Jurkat, Clone E6-1 (cell line): ENCODE data around the gene TMEM31.
"Not testable (repeated sequence)": the region's sequence is repeated elsewhere in the genome, so short reads cannot be mapped to it uniquely, and the experiment has no call there.

Experiments used
- DNase-seq: peaks from one replicate; pipeline ENCODE4 v3.0.0-alpha.2; 2011; ENCODE audit warnings: low read depth, low spot score
- H3K4me3 ChIP-seq: 2 replicates; pipeline ENCODE4 v1.5.1; 2011; ENCODE audit warnings: mild to moderate bottlenecking, low read length, control low read depth, moderate library complexity

The TMEM31 gene

DNA sequence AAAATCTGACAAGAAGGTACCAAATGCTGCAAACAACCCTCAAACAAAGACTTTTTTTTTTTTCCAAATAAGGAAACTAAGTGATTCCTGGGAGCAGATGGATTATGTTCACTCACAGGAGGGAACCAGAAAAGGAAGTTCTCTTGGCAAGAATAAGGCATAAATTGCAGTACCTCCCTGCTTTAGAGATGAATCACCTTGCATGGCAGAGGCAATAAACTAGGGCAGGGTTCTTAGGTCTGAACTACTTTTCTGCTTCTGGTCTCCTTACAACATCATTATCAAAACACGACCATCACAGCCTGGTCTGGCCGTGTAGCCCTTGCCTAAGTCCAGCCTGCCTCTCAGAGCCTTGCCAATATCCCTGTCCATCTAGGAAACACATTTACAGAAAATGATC lies 6.3 kb downstream of the TMEM31 start:
- DNase-seq = no peak

DNA sequence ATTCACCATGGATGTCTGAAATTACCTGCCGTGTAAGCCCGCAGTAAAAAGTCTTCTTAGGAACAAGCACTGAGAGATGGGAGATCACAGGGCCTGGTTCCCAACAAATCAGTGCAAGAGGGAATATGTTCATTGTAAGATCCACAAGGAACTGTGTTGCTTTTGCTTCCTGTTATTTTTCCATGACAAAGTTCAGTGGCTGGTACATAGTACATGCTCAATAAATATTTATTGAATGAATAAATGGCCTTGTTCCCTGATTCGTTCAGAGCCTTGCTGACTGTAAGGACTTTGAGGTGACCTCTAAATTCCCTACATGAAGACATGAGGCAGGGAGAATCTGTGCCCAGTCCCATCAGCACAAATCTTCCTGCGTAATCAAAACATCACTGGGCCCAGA lies 7.4 kb downstream of the TMEM31 start:
- no peak for DNase-seq
- H3K4me3 ChIP-seq = no peak overlapping the region

More for the DNA sequence above, 6.3 kb downstream of the TMEM31 start:
- H3K4me3 ChIP-seq = no peak overlapping the region

- no peak overlapping the region for H3K4me3 ChIP-seq
- DNase-seq = no peak
Observed at GRCh38 chrX:103722505-103722904, 11.8 kb downstream of the TMEM31 start.

DNA sequence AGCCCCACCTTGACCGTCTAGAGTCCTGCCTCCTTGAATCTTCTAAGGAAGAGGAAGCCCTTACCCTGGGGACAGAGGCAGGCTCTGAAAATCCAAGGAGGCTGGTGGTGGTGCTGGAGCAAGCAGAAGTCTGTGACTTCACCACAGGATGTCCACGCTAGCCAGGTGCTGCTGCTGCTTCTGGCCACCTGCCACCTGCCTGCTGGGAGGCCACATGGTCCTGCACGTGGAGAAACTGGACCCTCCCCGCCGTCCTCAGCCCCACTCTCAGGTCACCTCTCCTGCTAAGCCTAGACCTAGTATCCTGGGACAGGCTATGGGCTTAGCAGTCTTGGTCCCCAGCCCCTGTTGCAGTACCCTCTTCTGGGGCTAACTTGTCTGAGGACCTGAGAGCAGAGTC lies 15.8 kb downstream of the TMEM31 start:
- H3K4me3 ChIP-seq = no peak overlapping the region
- no peak for DNase-seq

DNA sequence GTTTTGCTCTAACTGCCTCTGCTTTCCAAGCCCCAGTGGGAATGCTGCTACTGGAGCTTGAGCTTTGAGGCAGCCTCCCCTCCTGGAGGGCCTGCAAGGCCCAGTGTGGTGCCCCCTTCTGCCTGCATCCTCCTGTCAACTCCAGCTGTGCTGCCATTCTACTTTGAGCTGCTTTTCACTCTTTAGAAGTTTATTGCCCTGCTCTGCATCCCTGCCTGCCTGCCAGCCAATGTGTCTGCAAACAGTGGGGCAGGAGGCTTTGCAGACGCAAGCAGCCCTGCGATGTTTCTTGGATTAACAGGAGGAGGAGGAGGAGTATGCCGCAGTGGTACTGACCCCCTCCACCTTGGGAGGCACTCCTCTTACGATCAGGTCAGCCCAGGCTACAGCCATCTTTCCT lies 16.4 kb downstream of the TMEM31 start:
- H3K4me3 ChIP-seq = no peak overlapping the region
- DNase-seq = no peak

GRCh38 chrX:103729015-103729414 lies 18.3 kb downstream of the TMEM31 start:
- DNase-seq = no peak
- H3K4me3 ChIP-seq = no peak overlapping the region

DNA sequence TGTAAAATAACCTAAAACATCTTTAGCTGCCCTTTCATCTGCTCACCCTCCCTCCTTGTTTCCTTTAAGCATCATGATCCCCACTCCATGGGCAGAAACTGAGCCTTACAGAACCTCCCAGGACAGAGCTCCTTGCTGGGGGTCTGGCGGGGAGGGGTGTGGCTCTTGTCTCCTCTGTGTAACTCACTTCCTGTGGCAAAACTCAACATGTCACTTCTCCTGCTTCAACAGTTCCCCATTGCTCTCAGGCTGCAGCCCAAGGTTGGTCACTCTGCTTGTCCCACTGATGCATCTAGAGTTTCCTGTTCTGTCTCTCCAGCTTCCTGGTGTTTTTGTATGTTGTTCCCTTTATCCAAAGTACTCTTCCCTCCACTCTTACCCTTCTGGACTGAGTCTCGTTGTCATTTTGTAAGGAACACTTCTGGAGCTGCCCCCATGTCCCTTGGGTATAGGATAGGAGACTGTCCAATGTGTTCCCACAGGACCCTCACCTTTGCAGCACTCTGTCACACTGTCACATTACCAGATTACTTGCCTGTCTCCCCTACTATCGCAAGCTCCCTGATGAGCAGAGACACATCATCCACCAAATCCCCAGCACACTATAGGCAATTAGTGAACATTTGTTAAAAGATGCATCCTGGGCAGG lies 19.6 kb downstream of the TMEM31 start:
- no peak overlapping the region for H3K4me3 ChIP-seq
- DNase-seq = no peak

DNA sequence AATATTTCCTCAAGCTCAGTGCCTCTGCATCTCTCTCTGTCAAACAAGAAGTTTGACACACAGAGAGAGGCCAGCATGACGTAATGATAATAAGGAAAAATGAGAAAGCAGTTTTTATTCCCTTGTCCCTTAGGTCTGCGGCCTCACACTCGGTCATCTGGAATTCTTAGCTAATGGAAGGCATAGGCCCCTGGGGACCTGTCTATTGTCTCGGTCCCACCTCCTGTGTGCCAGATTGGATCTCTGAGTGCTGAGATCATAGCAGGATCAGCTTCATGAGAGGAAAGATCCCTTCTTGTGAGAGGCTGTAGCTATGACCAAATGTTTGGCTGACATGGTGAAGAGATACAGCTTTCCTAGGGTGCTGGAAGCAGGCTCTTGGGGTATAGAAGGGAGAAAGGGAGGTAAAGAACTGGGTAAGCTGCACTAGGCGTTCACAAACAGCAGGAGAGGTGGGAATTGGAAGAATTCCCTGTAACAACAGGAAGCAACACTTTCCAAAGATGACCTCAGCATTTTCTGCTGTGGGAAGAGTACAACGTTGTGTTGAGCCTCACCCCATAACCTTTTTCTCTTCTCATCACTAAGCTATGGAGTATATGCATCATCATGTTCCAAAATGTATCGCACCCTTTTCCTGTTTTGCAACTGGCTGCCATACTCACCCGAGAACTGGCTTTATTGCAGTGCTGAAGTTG lies 20.2 kb downstream of the TMEM31 start:
- no peak overlapping the region for H3K4me3 ChIP-seq
- no peak for DNase-seq

GRCh38 chrX:103733017-103733416 lies 22.3 kb downstream of the TMEM31 start:
- no peak for DNase-seq

DNA sequence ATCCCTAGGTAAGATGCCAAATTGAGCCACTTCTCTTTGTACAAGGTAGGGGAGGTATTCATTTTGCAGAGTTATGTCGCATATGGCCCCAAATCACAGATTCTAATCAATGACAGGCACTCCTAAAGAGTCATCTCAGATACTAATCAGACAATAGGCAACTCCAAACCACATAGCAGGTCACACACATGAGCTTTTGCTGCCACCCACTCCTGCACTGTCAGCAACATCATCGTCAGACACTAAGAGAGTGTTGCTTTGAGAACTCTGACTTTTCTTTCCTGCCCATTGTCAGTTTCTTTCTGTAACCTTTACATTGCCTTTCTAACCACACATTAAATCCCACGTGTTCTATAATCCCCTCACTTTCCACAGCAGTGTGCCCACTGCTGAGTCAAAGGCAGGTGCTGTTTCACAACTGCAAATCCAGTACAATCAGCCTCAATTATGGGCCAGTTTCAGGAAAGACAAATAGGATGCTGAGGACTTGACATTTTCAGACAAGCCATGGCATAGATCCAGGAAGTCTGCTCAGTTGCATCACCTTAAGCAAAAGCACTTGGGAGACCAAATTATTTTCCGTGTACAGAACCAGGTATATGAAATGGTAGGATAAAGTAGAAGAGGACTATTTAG lies 23.5 kb downstream of the TMEM31 start:
- DNase-seq = no peak
- H3K4me3 ChIP-seq = no peak overlapping the region

More at GRCh38 chrX:103733017-103733416, 22.3 kb downstream of the TMEM31 start:
- H3K4me3 ChIP-seq = no peak overlapping the region

- no peak overlapping the region for H3K4me3 ChIP-seq
- no peak for DNase-seq
Observed at GRCh38 chrX:103737696-103738095, 27.0 kb downstream of the TMEM31 start.

GRCh38 chrX:103739421-103739820 lies 28.7 kb downstream of the TMEM31 start:
- H3K4me3 ChIP-seq = no peak overlapping the region
- no peak for DNase-seq

DNA sequence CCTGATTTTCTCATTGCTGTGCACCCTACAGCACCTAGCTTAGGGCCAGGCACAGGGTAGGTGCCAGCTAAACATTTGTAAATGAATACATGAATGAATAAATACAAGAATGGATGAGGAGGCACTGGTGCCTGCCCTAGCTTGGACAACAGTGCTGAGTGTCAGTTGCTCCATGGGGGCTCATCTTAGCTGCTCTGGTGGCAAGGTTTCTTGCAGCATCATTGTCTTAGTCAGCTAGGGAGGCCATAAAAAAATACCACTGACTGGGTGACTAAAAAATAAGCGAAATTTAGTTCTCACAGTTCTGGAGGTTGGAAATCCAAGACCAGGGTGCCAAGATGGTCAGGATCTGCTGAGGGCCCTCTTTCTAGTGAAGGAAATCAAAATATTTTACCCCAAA lies 31.2 kb downstream of the TMEM31 start:
- no peak overlapping the region for H3K4me3 ChIP-seq
- no peak for DNase-seq

DNA sequence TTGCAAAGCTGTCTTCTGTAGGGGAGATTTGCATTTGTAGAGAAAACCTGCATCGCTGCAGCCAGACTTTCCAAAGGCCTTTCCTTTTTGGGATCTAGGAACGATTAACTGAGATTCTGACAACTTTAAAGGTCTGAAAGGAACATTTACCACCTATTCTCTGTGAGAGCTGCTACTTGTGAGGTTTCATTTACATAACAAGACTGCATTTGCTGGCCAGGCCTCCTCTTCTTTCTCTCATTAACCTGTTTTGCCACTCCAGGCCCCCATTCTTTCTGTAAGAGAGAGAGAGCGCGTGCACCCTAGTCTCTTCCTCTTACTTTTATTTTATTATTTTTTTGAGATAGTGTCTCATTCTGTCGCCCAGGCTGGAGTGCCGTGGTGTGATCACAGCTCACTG lies 31.6 kb downstream of the TMEM31 start:
- no peak overlapping the region for H3K4me3 ChIP-seq
- no peak for DNase-seq

DNA sequence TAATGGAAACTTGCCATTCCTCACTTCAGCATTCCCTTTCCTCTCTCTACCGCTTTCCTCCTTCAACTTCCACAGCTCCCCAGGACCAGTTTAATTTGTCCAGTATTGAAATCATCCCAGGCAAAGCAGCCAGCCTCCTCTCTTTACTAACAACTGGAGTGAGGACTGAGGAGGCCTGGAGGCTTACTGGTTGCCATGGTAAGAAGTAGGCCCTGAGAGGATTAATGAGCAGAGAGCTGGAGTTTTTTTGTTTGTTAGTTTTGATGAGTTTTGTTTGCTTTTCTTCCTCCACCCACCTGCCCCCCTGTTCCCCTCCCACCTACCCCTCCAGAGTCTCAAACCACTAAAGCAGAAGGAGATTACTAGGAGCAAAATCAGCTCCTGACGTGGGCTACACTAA lies 36.5 kb downstream of the TMEM31 start:
- H3K4me3 ChIP-seq = no peak overlapping the region
- DNase-seq = no peak

DNA sequence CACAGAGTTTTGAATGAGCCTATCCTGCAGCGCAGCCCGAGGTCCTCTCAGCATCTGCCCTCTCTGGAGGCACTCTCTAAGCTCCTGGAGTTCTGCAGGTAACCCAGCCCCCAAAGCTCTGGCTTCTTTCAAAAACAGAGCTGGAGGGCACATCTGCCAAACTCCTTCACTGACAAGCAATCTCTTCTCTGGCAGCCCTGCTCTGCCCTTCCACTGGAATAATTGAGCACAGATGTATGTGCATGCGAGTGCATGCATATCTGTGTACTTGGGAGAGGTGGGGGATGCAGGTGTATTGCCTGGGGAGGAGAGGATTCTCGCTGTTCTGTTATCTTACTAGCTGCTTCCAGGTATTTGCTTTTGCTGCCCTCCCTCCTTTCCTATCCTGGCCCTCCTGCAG lies 43.7 kb downstream of the TMEM31 start:
- no peak overlapping the region for H3K4me3 ChIP-seq
- no peak for DNase-seq

GRCh38 chrX:103756736-103757135 lies 46.0 kb downstream of the TMEM31 start:
- H3K4me3 ChIP-seq = no peak overlapping the region
- peak; percentile 58 for DNase-seq

DNA sequence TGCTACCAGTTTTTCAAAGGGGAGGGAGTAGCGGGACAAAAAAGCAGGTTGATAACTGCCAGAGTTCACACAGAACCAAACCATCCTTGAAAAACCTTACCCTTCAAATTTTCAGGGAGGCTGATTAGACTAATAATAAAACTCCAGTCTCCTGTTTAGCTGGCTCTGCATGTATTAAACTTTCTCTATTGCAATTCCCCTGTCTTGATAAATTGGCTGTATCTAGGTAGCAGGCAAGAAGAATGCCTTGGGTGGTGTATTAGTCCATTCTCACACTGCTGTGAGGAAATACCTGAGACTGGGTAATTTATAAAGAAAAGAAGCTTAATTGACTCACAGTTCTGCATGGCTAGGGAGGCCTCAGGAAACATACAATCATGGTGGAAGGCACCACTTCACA lies 47.8 kb downstream of the TMEM31 start:
- no peak overlapping the region for H3K4me3 ChIP-seq
- DNase-seq = no peak

- DNase-seq, H3K4me3 ChIP-seq: not testable (repeated sequence)
Observed at GRCh38 chrX:103763541-103763940, 52.8 kb downstream of the TMEM31 start.
